Parathyroid adenoma (tissue), 2 donors: Measurements from ENCODE around the gene MYOM3.

ENCODE experiments used
- H2AFZ ChIP-seq: fragments of 300-600 bp; sonication (generic); one replicate; pipeline ENCODE4 v1.7.0; 2017; ENCODE audit warnings: antibody characterized with exemption, mild to moderate bottlenecking
- H3K27ac ChIP-seq: fragments of 300-600 bp; sonication (generic); one replicate; pipeline ENCODE4 v1.7.0; 2017
- H3K27me3 ChIP-seq: fragments of 300-600 bp; sonication (generic); one replicate; pipeline ENCODE4 v1.7.0; 2017; ENCODE audit warnings: low read length; ENCODE audit not compliant: control insufficient read depth, insufficient read depth
- H3K36me3 ChIP-seq: fragments of 300-600 bp; sonication (generic); one replicate; pipeline ENCODE4 v1.7.0; 2017; ENCODE audit warnings: low read length; ENCODE audit not compliant: control insufficient read depth, insufficient read depth
- H3K4me1 ChIP-seq: fragments of 300-600 bp; sonication (generic); one replicate; pipeline ENCODE4 v1.7.0; 2017; ENCODE audit warnings: control low read depth
- H3K4me2 ChIP-seq: fragments of 300-600 bp; sonication (generic); one replicate; pipeline ENCODE4 v1.7.0; 2017; ENCODE audit warnings: low read length
- H3K4me3 ChIP-seq: fragments of 300-600 bp; sonication (generic); one replicate; pipeline ENCODE4 v1.7.0; 2017; ENCODE audit warnings: low read depth, low read length
- H3K79me2 ChIP-seq: fragments of 300-600 bp; sonication (generic); one replicate; pipeline ENCODE4 v1.7.0; 2017; ENCODE audit warnings: control low read depth
- H3K9ac ChIP-seq: fragments of 300-600 bp; sonication (generic); one replicate; pipeline ENCODE4 v1.7.0; 2017; ENCODE audit warnings: mild to moderate bottlenecking
- H3K9me3 ChIP-seq: fragments of 300-600 bp; sonication (generic); one replicate; pipeline ENCODE4 v1.7.0; 2017; ENCODE audit warnings: low read length; ENCODE audit not compliant: control insufficient read depth
- TF ChIP-seq, protein P1 (sequence below): fragments of 300-600 bp; sonication (generic); IDR thresholded peaks from one replicate; pipeline ENCODE4 v1.7.0; 2017; ENCODE audit warnings: antibody characterized with exemption, mild to moderate bottlenecking
- donor health status: primary hyperparathyroidism.

Gene MYOM3

GRCh38 chr1:24118410-24119242 lies 6.7 kb upstream of the MYOM3 start:
- Histone ChIP-seq H3K36me3 (no peaks in the 10 kb centered on the region), H3K27ac (no peak overlapping the region), H2AFZ (no peak overlapping the region), H3K27me3 (no peaks in the 10 kb centered on the region), H3K4me3 (no peak overlapping the region), H3K4me2 (no peak overlapping the region), H3K9ac (no peak overlapping the region), H3K79me2 (no peaks in the 10 kb centered on the region), H3K9me3 (no peaks in the 10 kb centered on the region), H3K4me1 (no peaks in the 10 kb centered on the region)
- TF ChIP-seq, protein P1, sequence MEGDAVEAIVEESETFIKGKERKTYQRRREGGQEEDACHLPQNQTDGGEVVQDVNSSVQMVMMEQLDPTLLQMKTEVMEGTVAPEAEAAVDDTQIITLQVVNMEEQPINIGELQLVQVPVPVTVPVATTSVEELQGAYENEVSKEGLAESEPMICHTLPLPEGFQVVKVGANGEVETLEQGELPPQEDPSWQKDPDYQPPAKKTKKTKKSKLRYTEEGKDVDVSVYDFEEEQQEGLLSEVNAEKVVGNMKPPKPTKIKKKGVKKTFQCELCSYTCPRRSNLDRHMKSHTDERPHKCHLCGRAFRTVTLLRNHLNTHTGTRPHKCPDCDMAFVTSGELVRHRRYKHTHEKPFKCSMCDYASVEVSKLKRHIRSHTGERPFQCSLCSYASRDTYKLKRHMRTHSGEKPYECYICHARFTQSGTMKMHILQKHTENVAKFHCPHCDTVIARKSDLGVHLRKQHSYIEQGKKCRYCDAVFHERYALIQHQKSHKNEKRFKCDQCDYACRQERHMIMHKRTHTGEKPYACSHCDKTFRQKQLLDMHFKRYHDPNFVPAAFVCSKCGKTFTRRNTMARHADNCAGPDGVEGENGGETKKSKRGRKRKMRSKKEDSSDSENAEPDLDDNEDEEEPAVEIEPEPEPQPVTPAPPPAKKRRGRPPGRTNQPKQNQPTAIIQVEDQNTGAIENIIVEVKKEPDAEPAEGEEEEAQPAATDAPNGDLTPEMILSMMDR: no peak

- no peaks in the 10 kb centered on the region for H3K4me1 ChIP-seq
- H2AFZ ChIP-seq: no peak overlapping the region
- TF ChIP-seq, protein P1: no peak
- no peaks in the 10 kb centered on the region for H3K9me3 ChIP-seq
- no peak overlapping the region for H3K4me2 ChIP-seq
- no peak overlapping the region for H3K9ac ChIP-seq
- no peak overlapping the region for H3K27ac ChIP-seq
- H3K79me2 ChIP-seq: no peaks in the 10 kb centered on the region
- no peaks in the 10 kb centered on the region for H3K27me3 ChIP-seq
- no peak overlapping the region for H3K4me3 ChIP-seq
- H3K36me3 ChIP-seq: no peaks in the 10 kb centered on the region
Measured at GRCh38 chr1:24117722-24118409, 5.9 kb upstream of the MYOM3 start.

- no peak overlapping the region for H3K4me2 ChIP-seq
- H3K4me3 ChIP-seq: no peak overlapping the region
- H3K27me3 ChIP-seq: no peaks in the 10 kb centered on the region
- H3K9me3 ChIP-seq: no peaks in the 10 kb centered on the region
- no peaks in the 10 kb centered on the region for H3K36me3 ChIP-seq
- H3K27ac ChIP-seq: no peak overlapping the region
- no peaks in the 10 kb centered on the region for H3K4me1 ChIP-seq
- H3K9ac ChIP-seq: no peak overlapping the region
- TF ChIP-seq, protein P1: no peak
- H2AFZ ChIP-seq: no peak overlapping the region
- no peaks in the 10 kb centered on the region for H3K79me2 ChIP-seq
Measured at GRCh38 chr1:24117132-24117531, 5.2 kb upstream of the MYOM3 start.

DNA sequence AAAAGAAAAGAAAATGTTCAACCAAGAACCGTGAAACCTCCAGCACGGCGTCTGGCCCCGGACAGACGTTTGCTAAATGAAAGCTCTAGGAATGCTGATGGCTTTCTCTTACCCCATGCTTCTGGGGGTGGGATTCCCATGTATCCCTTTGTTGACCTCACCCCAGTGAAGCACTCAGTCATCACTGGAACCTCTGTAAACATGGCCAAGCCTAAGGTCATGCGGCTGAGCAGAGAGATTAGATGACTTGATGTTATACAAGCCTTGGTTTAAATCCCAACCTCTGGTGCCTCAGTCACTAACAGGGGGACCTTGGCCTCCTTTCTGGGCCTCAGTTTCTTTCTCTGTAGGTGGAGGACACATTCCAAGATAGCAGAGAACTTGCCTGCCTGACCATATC lies 2.8 kb upstream of the MYOM3 start:
- TF ChIP-seq, protein P1: no peak
- H3K9ac ChIP-seq: no peak overlapping the region
- no peaks in the 10 kb centered on the region for H3K79me2 ChIP-seq
- H3K4me3 ChIP-seq: no peak overlapping the region
- no peak overlapping the region for H2AFZ ChIP-seq
- H3K4me2 ChIP-seq: no peak overlapping the region
- no peaks in the 10 kb centered on the region for H3K27me3 ChIP-seq
- no peaks in the 10 kb centered on the region for H3K36me3 ChIP-seq
- H3K9me3 ChIP-seq: no peaks in the 10 kb centered on the region
- H3K4me1 ChIP-seq: no peaks in the 10 kb centered on the region
- H3K27ac ChIP-seq: no peak overlapping the region
